GM12874 (cell line): ENCODE data around the gene FAM25G.
"Not testable (repeated sequence)": the region's sequence is repeated elsewhere in the genome, so short reads cannot be mapped to it uniquely, and the experiment has no call there.

Experiments used
- TF ChIP-seq, protein P1 (sequence below): IDR thresholded peaks from 2 replicates; pipeline ENCODE4 v1.5.1; 2011; ENCODE audit warnings: low read depth, mild to moderate bottlenecking, control low read depth, low read length, moderate library complexity; ENCODE audit not compliant: insufficient read depth

The FAM25G gene

DNA sequence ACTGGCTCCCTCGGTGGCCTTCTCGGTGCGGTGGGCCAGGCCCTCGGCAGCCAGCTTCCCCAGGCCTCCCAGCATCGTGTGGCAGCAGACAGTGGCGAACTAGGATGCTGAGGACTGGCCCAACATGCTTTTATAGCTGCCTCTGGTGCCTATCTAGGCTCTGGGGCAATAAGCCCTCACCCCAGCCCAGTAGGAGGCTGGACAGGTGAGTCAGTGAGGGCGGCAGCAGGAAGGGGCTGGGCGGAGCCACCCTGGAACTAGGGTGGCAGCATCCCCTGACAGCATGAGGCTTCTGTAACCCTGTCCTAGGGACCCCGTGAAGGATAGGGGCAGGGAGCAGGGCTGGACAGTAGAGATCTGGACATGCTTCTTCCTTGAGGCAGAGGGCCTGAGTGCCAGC is at the start of gene FAM25G:
Gene FAM25G (minus strand): TSS at position 101 of the 400 bp plus-strand sequence. CDS start 26 bp downstream, at position 75.
- TF ChIP-seq, protein P1, sequence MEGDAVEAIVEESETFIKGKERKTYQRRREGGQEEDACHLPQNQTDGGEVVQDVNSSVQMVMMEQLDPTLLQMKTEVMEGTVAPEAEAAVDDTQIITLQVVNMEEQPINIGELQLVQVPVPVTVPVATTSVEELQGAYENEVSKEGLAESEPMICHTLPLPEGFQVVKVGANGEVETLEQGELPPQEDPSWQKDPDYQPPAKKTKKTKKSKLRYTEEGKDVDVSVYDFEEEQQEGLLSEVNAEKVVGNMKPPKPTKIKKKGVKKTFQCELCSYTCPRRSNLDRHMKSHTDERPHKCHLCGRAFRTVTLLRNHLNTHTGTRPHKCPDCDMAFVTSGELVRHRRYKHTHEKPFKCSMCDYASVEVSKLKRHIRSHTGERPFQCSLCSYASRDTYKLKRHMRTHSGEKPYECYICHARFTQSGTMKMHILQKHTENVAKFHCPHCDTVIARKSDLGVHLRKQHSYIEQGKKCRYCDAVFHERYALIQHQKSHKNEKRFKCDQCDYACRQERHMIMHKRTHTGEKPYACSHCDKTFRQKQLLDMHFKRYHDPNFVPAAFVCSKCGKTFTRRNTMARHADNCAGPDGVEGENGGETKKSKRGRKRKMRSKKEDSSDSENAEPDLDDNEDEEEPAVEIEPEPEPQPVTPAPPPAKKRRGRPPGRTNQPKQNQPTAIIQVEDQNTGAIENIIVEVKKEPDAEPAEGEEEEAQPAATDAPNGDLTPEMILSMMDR: not testable (repeated sequence)

DNA sequence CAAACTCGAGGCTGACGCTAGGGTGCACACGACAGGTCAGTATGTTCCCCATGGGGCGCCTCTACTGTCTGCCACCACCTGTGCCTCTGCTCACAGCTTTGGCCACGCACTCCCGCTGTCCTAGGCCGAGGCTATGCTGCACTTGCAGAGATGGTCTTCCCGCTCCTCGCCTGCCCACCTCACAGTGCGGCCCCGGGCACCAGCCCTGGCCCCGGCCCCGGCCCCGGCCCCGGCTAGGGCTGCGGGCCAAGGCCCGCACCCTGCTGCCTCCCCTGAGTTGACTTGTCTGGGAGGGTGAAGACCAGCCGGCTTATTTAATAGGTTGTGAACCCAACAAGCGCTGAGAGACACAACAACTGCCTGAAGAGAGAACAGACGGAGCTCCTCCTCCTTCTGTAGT is 32.0 kb upstream of the FAM25G start, which contains the start of gene AGAP9:
Gene AGAP9 (minus strand): TSS at position 164 of the 400 bp plus-strand sequence. CDS start 112 bp downstream, at position 52.
- TF ChIP-seq, protein P1: not testable (repeated sequence)

DNA sequence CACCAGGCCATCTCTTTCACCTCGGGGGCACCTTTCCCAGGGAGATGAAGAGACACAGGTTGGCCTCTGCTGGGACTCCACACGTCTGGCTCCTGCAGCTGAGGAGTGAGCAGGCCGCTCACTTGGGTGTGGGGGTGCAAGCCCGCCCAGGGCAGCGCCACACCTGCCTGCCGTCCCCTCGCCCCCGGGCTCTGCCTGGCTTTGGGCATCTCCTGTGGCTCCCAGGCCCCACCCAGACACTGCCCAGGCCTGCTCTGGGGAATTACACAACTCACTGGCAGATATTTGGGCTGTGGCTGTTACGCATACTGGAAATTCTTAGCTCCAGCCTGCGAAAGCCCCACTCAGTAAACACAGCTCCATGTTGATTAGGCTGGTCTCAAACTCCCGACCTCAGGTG is 7.6 kb downstream of the FAM25G start, which contains the start of gene ANXA8:
Gene ANXA8 (minus strand): TSS at position 193 of the 400 bp plus-strand sequence. CDS start 182 bp downstream, at position 11.
- TF ChIP-seq, protein P1: not testable (repeated sequence)

DNA sequence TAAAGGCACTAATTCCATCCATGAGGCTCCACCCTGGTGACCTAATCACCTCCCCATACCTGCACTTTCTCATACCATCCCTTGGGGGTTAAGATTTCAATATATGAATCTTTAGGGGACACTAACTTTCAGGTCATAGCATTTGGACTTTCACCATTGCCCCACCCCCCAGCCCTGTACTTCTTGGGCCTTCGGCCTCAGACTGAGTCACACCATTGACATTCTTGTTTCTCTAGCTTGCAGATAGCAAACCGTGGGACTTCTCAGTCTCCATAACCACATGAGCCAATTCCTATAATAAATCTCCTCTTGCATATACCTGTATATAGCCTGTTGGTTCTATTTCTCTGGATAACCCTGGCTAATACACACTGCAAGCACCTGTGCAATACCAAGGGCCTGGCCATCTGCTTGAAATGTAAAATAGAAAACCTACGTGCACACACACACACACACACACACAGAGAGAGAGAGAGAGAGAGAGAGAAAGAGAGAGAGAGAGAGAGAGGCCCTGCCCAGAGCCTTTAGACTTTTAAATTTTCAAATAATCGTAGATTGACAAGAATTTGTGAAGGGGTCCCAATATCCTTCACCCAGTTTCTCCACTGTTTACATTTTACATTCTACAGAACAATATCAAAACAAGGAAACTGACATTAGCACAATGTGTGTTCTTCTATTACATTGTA is 32.9 kb downstream of the FAM25G start:
- TF ChIP-seq, protein P1: no peak

DNA sequence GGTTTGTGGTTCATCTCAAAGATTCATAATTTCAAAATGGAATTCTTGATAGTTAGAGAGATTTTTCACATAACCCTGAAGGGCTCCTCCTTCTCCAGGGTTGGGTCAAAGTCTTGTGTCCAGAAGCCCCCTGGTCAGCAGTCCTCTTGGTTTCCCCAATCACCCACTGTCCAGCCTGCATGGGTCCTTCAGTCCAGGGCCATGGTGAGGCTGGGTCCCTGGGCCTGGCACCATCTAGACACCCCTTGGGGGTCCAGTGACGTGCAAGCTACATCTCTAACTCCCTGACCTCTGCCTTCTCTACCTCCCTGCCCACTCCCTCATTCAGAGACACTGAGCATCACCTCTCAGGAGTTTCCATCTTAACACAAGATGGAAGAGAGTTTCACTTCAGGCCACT is 33.7 kb downstream of the FAM25G start:
- TF ChIP-seq, protein P1: no peak

DNA sequence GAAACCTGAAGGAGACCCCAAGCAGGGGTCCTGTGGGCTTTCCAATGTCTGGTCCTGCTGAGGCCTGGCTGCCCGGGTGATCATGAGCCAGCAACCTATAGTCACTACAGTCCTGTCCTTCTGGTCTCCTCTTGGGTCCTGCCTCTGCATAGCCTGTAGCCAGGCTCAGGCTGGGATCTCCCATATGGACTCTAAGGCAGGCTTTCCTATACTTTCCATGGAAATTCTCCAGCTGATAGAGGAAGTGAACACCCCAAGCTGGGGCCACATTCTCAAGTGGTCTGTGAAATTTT is 34.0 kb downstream of the FAM25G start:
- TF ChIP-seq, protein P1: no peak

DNA sequence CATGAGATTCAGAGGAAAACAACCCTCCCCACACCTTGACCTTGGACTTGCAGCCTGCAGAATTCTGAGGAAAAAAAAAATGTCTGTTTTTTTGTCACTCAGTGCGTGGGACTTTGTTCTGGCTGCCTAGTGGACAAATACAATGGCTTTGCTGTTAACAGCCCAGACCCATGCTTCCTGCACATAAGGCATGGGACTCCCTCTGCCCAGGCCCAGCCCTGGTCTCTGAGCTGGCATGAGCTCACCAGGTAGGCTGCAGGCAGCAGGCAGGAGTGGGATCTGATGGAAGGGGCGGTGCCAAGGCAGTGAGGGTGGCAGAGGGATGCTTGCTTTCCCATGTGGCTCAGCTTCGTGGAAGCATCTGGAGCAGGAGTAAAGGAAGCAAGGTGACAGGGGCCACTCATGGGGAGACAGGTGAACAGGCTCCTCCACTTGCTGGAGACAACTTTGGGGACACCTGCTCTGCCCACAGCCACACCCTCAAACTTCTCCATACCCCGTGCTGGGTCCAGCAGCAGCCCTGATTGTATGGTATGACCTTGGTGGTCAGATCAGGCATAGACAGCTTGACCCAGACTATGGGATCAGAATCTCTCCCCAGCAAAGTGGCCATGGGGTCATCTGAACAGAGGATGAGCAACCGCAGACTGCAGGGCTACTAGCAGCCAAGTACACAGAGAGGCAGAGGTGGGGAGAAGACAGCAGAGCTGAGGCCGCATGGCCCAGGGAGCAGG is 34.5 kb downstream of the FAM25G start:
- TF ChIP-seq, protein P1: no peak
